T follicular helper cell (primary cell): ENCODE results near the gene ARHGEF1.
"Not testable (repeated sequence)": the region's sequence is repeated elsewhere in the genome, so short reads cannot be mapped to it uniquely, and the experiment has no call there.

Experiments
- DNase-seq: peaks from one replicate; pipeline ENCODE4 v3.0.0-alpha.2; 2020; ENCODE audit warnings: low read depth

Gene ARHGEF1

DNA sequence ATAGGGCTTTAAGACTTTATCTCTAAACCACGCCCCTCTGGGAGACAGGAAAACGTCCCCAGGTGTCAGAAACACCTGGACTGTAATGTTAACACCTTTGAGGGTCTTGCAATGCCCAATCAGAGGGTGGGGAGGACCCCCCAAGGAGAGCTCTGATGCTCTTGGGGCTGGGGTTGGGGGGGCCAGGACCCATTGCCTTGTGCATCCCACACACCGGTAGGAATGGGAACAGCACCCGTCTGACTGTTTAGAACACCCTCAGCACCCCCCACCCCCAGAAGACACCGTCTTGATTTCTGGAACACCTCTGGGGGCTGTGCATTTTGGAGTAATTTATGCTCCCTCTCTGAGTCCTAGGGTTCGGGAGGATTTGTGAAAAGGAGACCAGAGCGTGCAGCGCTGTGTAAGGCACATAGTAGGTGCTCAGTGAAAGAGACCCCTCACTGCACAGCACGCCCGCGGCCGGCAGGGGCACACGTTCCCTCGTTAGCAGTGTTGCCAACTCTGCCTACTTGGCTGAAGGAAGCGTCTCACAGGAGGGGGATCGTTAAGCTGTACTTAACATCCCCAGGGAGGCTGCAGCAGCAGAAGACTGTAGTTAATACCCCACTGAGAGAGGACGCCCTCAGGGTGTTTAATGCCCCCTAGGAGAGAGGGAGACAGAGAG lies 48.1 kb downstream of the ARHGEF1 start:
- DNase-seq = no peak

GRCh38 chr19:41932259-41932719 lies 49.3 kb downstream of the ARHGEF1 start:
- DNase-seq = no peak

DNA sequence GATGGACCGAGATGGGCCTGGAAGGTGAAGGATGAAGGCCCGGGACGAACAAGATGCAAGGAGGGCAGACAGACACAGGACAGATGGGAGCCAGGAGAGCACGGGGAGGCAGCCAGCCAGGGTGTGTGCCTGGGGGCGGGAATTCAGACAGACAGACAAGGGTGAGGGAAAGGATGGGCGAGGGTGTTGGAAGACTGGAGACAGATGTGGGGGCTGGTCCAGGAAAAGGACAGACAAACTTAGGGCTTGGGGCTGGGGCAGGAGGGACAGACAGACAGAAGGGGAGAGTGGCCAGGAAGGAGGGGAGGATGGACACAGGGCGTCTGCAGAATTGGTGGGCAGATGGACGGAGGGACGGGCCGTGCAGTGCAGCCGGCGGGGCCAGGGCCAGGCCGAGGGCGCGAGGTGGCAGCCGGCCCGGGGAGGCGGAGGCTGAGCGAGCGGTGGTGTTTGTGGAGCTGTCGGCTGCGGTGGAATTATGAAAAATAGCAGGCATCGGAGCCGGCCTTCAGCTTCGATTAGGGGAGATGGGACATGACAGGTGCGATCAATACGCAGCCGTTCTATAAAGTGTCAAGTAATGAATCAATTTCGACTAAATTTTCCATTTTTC lies 49.8 kb downstream of the ARHGEF1 start:
- no peak for DNase-seq

GRCh38 chr19:41933693-41934426 lies 50.9 kb downstream of the ARHGEF1 start:
- DNase-seq = no peak

GRCh38 chr19:41934849-41935374 lies 51.9 kb downstream of the ARHGEF1 start:
- peak; percentile 64 for DNase-seq

- DNase-seq = no peak
Measured at GRCh38 chr19:41935760-41936415, 52.9 kb downstream of the ARHGEF1 start.

- DNase-seq = no peak
Measured at GRCh38 chr19:41936416-41936850, 53.4 kb downstream of the ARHGEF1 start.

GRCh38 chr19:41936961-41937360 lies 54.0 kb downstream of the ARHGEF1 start:
- DNase-seq = no peak

GRCh38 chr19:41937525-41938468 lies 54.8 kb downstream of the ARHGEF1 start:
- no peak for DNase-seq

DNA sequence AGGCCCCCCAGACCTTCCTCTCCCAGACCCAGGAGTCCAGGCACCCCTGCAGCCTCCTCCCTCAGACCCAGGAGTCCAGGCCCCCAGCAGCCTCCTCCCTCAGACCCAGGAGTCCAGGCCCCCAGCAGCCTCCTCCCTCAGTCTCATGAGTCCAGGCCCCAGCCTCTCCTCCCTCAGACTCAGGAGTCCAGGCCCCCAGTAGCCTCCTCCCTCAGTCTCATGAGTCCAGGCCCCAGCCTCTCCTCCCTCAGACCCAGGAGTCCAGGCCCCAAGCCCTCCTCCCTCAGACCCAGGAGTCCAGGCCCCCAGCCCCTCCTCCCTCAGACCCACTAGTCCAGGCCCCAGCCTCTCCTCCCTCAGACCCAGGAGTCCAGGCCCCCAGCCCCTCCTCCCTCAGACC lies 56.2 kb downstream of the ARHGEF1 start:
- not testable (repeated sequence) for DNase-seq

DNA sequence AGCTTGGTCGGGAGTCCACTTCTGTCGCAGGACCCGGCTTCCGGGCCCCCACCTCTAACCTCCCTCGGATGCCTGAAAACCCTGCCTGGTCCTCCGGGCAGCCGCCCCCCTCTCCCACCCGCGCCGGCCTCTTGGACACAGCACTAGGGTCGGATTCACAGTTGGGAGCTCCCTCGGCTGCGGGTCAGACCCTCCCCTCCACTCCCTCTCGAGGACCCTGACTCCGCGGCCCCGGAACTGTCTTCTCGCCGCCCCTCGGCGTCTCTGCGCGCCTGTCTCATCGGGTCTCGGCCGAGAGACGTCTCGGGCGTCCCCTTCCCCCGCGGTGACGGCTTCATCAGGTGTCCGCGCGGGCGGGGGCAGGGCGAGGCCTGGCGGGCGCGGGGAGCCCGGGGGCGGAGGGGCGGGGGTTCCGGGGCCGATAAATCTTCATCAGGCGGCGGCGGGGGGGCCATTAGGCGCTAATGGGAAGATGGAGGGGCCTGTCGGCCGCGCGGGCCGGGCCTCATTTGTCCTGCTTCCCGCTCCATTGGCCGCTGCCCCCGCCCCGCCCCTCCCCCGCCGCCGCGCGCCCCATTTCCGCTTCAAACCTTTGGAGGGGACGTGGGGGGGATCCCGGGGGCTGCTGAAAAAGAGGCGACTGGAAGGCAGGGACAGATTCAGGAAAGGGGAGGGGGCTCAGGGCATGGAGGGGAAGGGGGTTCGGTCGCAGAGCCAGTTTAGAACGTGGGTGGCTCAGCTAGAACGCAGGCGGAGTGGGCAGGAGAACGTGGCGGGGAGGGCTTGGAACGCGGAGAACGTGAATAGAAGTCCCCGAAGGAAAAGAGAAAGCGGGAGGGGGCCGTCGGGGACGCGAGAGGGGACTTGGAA lies 57.1 kb downstream of the ARHGEF1 start:
- peak; percentile 36 for DNase-seq

DNA sequence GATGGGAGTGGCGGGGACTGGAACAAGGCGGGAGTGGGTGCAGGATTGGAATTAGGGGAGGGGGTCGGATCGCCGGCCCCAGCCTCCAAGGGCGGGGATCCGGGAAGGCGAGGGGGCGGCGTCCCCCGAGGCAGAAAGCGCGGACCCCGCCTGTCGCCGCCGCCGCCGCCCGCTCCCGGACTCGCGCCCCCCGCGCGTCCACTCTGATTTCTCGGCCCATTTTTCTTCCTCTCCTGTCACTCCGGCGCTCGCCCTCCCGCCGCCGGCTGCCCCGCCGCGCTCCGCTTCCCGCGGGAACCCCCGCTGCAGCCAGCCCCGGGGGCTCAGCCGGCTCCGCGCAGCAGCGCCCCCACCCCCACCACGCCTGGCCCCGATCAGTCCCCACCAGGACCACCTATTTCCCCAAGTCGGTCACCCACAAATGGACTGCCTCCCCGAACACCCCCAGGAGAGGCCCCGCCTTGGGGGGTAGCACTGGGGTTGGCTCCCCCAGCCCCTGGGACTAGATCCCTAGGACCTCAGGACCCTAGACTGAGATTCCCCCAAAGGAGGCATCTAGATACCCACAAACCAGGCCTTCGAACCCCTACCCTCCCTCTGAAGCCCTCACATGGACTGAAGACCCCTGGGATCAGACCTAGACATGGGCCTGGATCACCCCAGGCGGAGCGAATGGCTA lies 57.9 kb downstream of the ARHGEF1 start:
- DNase-seq = no peak

DNA sequence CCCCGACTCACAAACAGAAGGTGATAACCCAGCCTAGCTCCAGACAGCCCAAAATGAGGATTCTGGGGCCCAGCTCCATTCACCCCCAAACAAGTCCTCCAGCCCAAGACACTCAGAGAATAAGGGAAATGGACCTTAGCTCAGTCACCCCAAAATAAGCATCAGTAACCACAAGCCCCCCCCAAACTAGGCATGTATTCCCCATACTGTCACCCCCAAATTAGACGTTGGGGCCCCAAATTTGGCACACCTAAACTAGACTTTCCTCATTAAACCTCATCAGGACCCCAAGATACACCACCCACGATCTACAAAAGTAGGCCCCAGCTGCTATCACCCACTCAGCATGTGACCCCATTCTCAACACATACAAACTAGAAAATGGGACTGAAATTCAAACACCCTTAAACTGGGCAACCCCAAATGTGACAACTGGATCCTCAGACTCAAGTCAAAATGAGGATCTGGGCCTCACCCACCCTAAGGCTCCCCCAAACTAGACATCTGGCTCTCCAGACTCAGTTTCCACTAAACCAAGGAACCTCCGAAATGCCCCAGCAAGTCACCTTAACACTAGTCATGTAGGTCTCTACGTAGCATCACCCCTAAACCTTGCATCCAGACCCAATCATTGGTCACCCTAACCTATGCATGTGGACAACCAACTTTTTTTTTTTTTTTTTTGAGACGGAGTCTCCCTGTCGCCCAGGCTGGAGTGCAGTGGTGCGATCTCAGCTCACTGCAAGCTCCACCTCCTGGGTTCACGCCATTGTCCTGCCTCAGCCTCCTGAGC lies 58.6 kb downstream of the ARHGEF1 start:
- no peak for DNase-seq

- DNase-seq = no peak
Measured at GRCh38 chr19:41944336-41944735, 61.4 kb downstream of the ARHGEF1 start.

- peak; percentile 83 for DNase-seq
Measured at GRCh38 chr19:41945135-41945766, 62.3 kb downstream of the ARHGEF1 start.

- no peak for DNase-seq
Measured at GRCh38 chr19:41947091-41947490, 64.1 kb downstream of the ARHGEF1 start.

- DNase-seq = peak; percentile 79
Measured at GRCh38 chr19:41951686-41952172, 68.7 kb downstream of the ARHGEF1 start.

- DNase-seq = no peak
Measured at GRCh38 chr19:41955521-41955920, 72.5 kb downstream of the ARHGEF1 start.
